ENCODE measurements around the gene TMEM163. TPM values are rescaled to one million over a fixed set of nuclear protein-coding genes. Genes with fewer than 3 reads are reported as not detected.
"Not testable (repeated sequence)": the region's sequence is repeated elsewhere in the genome, so short reads cannot be mapped to it uniquely, and the experiment has no call there.

Gene TMEM163
- polyA plus RNA-seq, 1 experiment, result not detected

DNA sequence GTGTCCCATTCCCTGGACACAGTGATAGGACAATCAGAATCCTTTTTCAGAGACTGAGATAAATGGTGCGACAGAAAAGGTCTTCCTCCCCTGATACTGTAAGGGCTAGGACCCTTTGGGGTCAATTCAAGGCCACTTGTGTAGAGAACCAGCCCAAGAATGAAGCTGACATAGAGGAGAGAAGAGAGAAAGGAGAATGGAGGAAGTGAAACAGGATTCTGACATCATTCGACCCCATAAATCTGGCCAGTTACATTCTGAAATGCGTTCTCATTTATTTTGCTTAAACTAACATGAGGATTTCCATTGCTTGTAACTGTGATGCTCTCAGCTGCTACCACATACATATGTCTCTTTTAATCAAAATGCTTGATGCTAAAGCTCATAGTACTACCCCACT, 148.1 kb downstream of the TMEM163 start:
- Histone ChIP-seq H3K4me3 (ENCODE audit: low read depth, low read length) (no peak overlapping the region), H3K27ac (ENCODE audit: low read depth, low read length) (no peak overlapping the region), H3K27me3 (ENCODE audit: control insufficient read depth, insufficient read depth, low read length) (no peaks in the 10 kb centered on the region), H3K9me3 (ENCODE audit: control insufficient read depth, insufficient read depth, low read length) (no peaks in the 10 kb centered on the region)
- ChIA-PET POLR2A (no interaction called here), CTCF (no interaction called here)
- no peak for DNase-seq (ENCODE audit: low read depth, low spot score)
- TF ChIP-seq, protein P1, sequence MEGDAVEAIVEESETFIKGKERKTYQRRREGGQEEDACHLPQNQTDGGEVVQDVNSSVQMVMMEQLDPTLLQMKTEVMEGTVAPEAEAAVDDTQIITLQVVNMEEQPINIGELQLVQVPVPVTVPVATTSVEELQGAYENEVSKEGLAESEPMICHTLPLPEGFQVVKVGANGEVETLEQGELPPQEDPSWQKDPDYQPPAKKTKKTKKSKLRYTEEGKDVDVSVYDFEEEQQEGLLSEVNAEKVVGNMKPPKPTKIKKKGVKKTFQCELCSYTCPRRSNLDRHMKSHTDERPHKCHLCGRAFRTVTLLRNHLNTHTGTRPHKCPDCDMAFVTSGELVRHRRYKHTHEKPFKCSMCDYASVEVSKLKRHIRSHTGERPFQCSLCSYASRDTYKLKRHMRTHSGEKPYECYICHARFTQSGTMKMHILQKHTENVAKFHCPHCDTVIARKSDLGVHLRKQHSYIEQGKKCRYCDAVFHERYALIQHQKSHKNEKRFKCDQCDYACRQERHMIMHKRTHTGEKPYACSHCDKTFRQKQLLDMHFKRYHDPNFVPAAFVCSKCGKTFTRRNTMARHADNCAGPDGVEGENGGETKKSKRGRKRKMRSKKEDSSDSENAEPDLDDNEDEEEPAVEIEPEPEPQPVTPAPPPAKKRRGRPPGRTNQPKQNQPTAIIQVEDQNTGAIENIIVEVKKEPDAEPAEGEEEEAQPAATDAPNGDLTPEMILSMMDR (IDR thresholded peaks at IDR 0.05; ENCODE audit: low read depth, low read length), result no peak

DNA sequence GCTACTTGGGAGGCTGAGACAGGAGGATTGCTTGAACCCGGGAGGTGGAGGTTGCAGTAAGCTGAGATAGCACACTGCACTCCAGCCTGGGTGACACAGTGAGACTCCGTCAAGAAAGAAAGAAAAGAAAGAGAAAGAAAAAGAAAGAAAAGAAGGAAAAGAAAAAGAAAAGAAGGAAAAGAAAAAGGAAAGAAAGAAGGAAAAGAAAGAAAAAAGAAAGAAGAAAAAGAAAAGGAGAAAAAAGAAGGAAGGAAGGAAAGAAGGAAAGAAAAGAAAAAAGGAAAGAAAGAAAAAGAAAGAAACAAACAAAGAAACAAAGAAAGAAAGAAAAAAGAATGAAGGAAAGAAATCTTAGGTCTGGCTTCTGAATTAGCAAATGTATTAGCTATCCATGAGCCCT, 150.4 kb downstream of the TMEM163 start:
- Histone ChIP-seq H3K4me3 (ENCODE audit: low read depth, low read length) (no peak overlapping the region), H3K9me3 (ENCODE audit: control insufficient read depth, insufficient read depth, low read length) (no peaks in the 10 kb centered on the region), H3K27ac (ENCODE audit: low read depth, low read length) (no peak overlapping the region), H3K27me3 (ENCODE audit: control insufficient read depth, insufficient read depth, low read length) (no peaks in the 10 kb centered on the region)
- ChIA-PET CTCF (no interaction called here), POLR2A (no interaction called here)
- TF ChIP-seq, protein P1 (IDR thresholded peaks at IDR 0.05; ENCODE audit: low read depth, low read length), result no peak
- no peak for DNase-seq (ENCODE audit: low read depth, low spot score)

DNA sequence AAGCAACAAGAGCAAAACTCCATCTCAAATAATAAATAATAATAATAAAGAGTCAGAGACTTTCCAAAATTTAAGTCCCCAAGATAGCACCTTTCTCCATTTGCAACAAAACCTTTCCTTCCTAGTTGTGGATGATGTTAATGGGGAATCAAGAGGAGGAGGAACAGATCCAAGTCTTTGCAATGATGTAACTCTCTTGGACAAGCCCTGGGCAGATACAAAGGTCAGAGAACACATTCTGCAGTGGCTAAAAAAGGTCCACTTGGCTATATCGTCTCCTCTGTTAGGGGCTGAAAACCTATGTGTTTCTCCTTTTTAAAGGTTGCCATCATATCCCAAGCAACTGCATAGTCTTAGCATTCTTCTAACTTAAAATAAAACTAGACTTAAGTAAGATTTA, 151.1 kb downstream of the TMEM163 start:
- TF ChIP-seq, protein P1 (IDR thresholded peaks at IDR 0.05; ENCODE audit: low read depth, low read length), result no peak
- no peak for DNase-seq (ENCODE audit: low read depth, low spot score)
- Histone ChIP-seq H3K9me3 (ENCODE audit: control insufficient read depth, insufficient read depth, low read length) (no peaks in the 10 kb centered on the region), H3K27ac (ENCODE audit: low read depth, low read length) (no peak overlapping the region), H3K27me3 (ENCODE audit: control insufficient read depth, insufficient read depth, low read length) (no peaks in the 10 kb centered on the region), H3K4me3 (ENCODE audit: low read depth, low read length) (no peak overlapping the region)
- CTCF ChIA-PET, result no interaction called here
- POLR2A ChIA-PET, result no interaction called here

DNA sequence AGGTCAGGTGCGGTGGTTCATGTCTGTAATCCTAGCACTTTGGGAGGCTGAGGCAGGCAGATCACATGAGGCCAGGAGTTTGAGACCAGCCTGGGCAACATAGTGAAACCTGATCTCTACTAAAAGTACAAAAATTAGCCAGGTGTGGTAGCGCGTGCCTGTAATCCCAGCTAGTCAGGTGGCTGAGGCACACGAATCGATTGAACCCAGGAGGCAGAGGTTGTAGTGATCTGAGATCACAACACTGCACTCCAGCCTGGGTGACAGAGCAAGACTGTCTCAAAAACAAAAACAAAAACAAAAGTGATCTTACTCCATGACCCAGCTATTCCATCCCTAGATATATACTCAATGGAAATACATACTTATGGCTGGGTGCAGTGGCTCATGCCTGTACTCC, 153.8 kb downstream of the TMEM163 start:
- H3K9me3 ChIP-seq (ENCODE audit: control insufficient read depth, insufficient read depth, low read length); H3K27me3 ChIP-seq (ENCODE audit: control insufficient read depth, insufficient read depth, low read length); H3K27ac ChIP-seq (ENCODE audit: low read depth, low read length); POLR2A ChIA-PET; CTCF ChIA-PET; H3K4me3 ChIP-seq (ENCODE audit: low read depth, low read length); DNase-seq (ENCODE audit: low read depth, low spot score): not testable (repeated sequence)

DNA sequence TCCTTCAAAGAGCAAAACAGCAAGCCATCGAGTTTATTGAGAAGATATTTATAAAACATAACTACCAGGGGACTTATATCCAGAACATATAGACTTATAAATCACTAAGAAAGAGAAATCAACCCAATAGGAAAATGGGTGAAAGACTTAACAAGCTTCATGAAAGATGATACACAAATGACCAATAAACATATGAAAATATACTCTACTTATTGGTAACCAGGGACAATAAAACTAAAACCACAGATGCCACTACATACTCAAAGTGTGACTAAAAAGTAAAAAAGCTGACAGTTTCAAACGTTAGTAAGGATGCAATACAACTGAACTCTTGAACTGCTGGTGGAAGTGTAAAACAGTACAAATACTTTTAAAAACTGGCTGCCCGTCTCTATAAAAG, 154.3 kb downstream of the TMEM163 start:
- POLR2A ChIA-PET, result no interaction called here
- TF ChIP-seq, protein P1 (IDR thresholded peaks at IDR 0.05; ENCODE audit: low read depth, low read length), result no peak
- DNase-seq (ENCODE audit: low read depth, low spot score), result no peak
- Histone ChIP-seq H3K4me3 (ENCODE audit: low read depth, low read length) (no peak overlapping the region), H3K27me3 (ENCODE audit: control insufficient read depth, insufficient read depth, low read length) (no peaks in the 10 kb centered on the region), H3K9me3 (ENCODE audit: control insufficient read depth, insufficient read depth, low read length) (no peaks in the 10 kb centered on the region), H3K27ac (ENCODE audit: low read depth, low read length) (no peak overlapping the region)
- CTCF ChIA-PET, result no interaction called here

DNA sequence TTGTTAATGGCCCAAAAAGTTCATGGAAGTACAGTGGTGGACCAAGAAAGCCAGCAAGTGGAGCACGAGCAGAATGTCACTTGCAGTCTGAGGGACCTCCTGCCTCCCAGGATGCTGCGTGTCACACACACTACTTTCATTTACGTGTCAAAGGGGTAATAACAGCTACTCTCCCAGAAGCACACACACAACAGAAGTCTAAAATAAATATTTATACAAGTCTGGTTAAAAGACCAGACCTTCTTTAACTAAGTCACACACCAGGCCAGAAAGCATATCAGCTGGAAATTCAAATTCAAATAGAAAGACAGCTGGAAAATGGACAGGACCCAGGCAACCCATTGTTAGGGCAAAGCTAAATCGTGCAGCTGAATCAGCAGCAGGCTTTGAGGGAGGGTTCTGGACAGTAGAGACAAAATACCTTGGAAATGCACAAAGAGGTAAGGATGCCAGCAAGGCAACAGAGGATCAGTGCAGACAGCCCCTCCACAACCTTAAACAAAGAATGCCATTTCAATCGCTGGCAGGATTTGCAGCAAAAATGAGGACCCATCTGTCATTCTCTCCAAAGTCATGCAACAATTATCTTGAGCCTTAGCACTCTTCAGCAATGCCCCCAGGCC, 160.5 kb downstream of the TMEM163 start:
- TF ChIP-seq, protein P1 (IDR thresholded peaks at IDR 0.05; ENCODE audit: low read depth, low read length), result no peak
- Histone ChIP-seq H3K27ac (ENCODE audit: low read depth, low read length) (no peak overlapping the region), H3K27me3 (ENCODE audit: control insufficient read depth, insufficient read depth, low read length) (no peaks in the 10 kb centered on the region), H3K9me3 (ENCODE audit: control insufficient read depth, insufficient read depth, low read length) (no peaks in the 10 kb centered on the region), H3K4me3 (ENCODE audit: low read depth, low read length) (no peak overlapping the region)
- POLR2A ChIA-PET, result no interaction called here
- DNase-seq (ENCODE audit: low read depth, low spot score), result no peak
- CTCF ChIA-PET, result no interaction called here
